Smooth muscle cell (in vitro differentiated cells): ENCODE data around the gene ZNHIT2. TPM values are rescaled to one million over a fixed set of nuclear protein-coding genes. Genes with fewer than 3 reads are reported as not detected.

Source experiments
- DNase-seq: peaks from one replicate; lab custom pipeline; 2025; ENCODE audit not compliant: unreplicated experiment; lab: John Stamatoyannopoulos, UW
- H2AFZ ChIP-seq: fragments of 200-600 bp; sonication (generic); 2 replicates; pipeline ENCODE4 v1.6.0; 2016; ENCODE audit warnings: antibody characterized with exemption, low read depth, mild to moderate bottlenecking
- H3F3A ChIP-seq: fragments of 200-600 bp; sonication (generic); 2 replicates; pipeline ENCODE4 v1.6.0; 2017; ENCODE audit warnings: antibody characterized with exemption, low read depth
- H3K27ac ChIP-seq: fragments of 200-600 bp; sonication (generic); 2 replicates; pipeline ENCODE4 v1.5.1; 2016; ENCODE audit warnings: low read depth, mild to moderate bottlenecking
- H3K27me3 ChIP-seq: fragments of 200-600 bp; sonication (generic); 2 replicates; pipeline ENCODE4 v1.6.1; 2016; ENCODE audit warnings: low read depth, mild to moderate bottlenecking
- H3K36me3 ChIP-seq: fragments of 200-600 bp; sonication (generic); 2 replicates; pipeline ENCODE4 v1.5.1; 2016; ENCODE audit warnings: low read depth
- H3K4me1 ChIP-seq: fragments of 200-600 bp; sonication (generic); 2 replicates; pipeline ENCODE4 v1.5.1; 2016; ENCODE audit warnings: low read depth
- H3K4me2 ChIP-seq: fragments of 200-600 bp; sonication (generic); 2 replicates; pipeline ENCODE4 v1.6.0; 2016; ENCODE audit warnings: mild to moderate bottlenecking
- H3K4me3 ChIP-seq: fragments of 200-600 bp; sonication (generic); 2 replicates; pipeline ENCODE4 v1.5.1; 2016; ENCODE audit warnings: mild to moderate bottlenecking
- H3K79me2 ChIP-seq: fragments of 200-600 bp; sonication (generic); 2 replicates; pipeline ENCODE4 v1.6.0; 2016; ENCODE audit warnings: low read depth, mild to moderate bottlenecking
- H3K9ac ChIP-seq: fragments of 200-600 bp; sonication (generic); 2 replicates; pipeline ENCODE4 v1.6.0; 2016; ENCODE audit warnings: low read depth
- H3K9me3 ChIP-seq: fragments of 200-600 bp; sonication (generic); replicated peaks from 2 replicates; pipeline ENCODE4 v1.5.1; 2016; ENCODE audit warnings: low read depth
- H4K20me1 ChIP-seq: fragments of 200-600 bp; sonication (generic); 2 replicates; pipeline ENCODE4 v1.6.0; 2016; ENCODE audit warnings: low read depth
- WGBS: methylation state at CpG from one replicate; pipeline ENCODE4 v1.1.7; 2016; ENCODE audit warnings: low lambda C conversion rate; 5-methylcytosine and 5-hydroxymethylcytosine counted together
- polyA plus RNA-seq: library from polyadenylated mRNA; unstranded; fragments of >200 nt; fragmentation: Nextera tagmentation; extraction: Ambion mirVana; gene quantifications from 2 replicates; pipeline ENCODE4 v1.2.1, GENCODE V29; 2016
- total RNA-seq: library from RNA; depleted of rRNA; stranded (reverse); fragments of >200 nt; gene quantifications from 2 replicates; pipeline ENCODE4 v1.2.3, GENCODE V29; 2014
- TF ChIP-seq, protein P1 (sequence below): fragments of 200-600 bp; sonication (generic); IDR thresholded peaks from 2 replicates; pipeline ENCODE4 v1.5.1; 2017; ENCODE audit warnings: borderline replicate concordance, mild to moderate bottlenecking, antibody characterized with exemption; ENCODE audit not compliant: insufficient read depth, poor library complexity, severe bottlenecking

The ZNHIT2 gene
- total and polyA plus RNA-seq, 2 experiments from 2014 or later = 9.1 to 14.5 TPM

DNA sequence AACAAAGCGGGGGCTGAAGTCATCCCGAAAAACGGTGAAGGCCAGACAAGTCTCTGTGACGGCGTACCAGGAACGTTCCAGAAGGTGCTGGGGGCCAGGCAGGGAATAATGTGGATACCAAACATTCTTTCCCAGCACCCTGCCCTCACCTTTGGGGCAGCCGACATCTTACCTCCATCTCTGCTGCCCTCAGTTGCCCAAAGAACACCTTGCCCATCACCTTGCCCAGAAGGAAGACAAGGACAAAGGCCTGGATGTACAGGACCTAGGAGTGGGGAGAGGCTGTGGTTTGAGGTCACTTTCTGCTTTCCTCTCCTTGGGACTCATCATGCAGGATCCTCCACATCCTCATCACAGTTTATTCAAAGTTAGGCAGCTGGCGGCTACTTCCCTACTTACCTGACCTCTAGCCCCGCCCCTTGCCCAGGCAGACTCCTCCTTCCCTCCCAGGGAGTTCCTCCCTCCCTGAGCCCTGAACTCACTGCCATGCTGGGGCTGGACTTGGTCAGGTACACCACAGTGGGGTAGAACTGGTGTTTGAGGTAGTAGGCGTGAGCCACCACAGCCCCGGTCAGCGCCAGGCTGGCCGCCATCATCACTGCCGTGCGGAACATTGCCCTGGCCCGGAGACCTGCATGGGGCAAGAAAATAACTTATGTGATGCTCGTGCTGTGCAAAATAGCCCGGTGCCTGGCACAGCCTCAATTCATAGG lies 15.6 kb upstream of the ZNHIT2 start:
- Histone ChIP-seq H3K4me3 (peak overlapping the region; percentile 65), H2AFZ (no peak overlapping the region), H3F3A (peaks cover 8% of the 10 kb centered on the region), H3K27me3 (no peaks in the 10 kb centered on the region), H4K20me1 (peaks cover 30% of the 10 kb centered on the region), H3K4me1 (peaks cover 5% of the 10 kb centered on the region), H3K9ac (peak overlapping the region; percentile 93), H3K36me3 (no peaks in the 10 kb centered on the region), H3K79me2 (peaks cover 18% of the 10 kb centered on the region), H3K9me3 (no peaks in the 10 kb centered on the region), H3K4me2 (peak overlapping the region; percentile 83), H3K27ac (peak overlapping the region; percentile 93)
- TF ChIP-seq, protein P1, sequence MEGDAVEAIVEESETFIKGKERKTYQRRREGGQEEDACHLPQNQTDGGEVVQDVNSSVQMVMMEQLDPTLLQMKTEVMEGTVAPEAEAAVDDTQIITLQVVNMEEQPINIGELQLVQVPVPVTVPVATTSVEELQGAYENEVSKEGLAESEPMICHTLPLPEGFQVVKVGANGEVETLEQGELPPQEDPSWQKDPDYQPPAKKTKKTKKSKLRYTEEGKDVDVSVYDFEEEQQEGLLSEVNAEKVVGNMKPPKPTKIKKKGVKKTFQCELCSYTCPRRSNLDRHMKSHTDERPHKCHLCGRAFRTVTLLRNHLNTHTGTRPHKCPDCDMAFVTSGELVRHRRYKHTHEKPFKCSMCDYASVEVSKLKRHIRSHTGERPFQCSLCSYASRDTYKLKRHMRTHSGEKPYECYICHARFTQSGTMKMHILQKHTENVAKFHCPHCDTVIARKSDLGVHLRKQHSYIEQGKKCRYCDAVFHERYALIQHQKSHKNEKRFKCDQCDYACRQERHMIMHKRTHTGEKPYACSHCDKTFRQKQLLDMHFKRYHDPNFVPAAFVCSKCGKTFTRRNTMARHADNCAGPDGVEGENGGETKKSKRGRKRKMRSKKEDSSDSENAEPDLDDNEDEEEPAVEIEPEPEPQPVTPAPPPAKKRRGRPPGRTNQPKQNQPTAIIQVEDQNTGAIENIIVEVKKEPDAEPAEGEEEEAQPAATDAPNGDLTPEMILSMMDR = no peak
- 55% methylated on average over 18 of the region's 18 CpGs for WGBS
- DNase-seq = no peak

GRCh38 chr11:65132238-65132987 lies 14.9 kb upstream of the ZNHIT2 start:
- H3K27ac ChIP-seq = no peak overlapping the region
- TF ChIP-seq, protein P1 = no peak
- DNase-seq = no peak
- H2AFZ ChIP-seq = no peak overlapping the region
- 95% methylated on average over 10 of the region's 10 CpGs for WGBS
- peak overlapping the region; percentile 83 for H3K4me2 ChIP-seq
- H3K9ac ChIP-seq = no peak overlapping the region
- H3K4me1 ChIP-seq = peaks cover 5% of the 10 kb centered on the region
- no peaks in the 10 kb centered on the region for H3K27me3 ChIP-seq
- H4K20me1 ChIP-seq = peaks cover 30% of the 10 kb centered on the region
- no peaks in the 10 kb centered on the region for H3K9me3 ChIP-seq
- H3F3A ChIP-seq = peaks cover 9% of the 10 kb centered on the region
- H3K36me3 ChIP-seq = no peaks in the 10 kb centered on the region
- no peak overlapping the region for H3K4me3 ChIP-seq
- peaks cover 18% of the 10 kb centered on the region for H3K79me2 ChIP-seq

GRCh38 chr11:65131895-65132237 lies 14.4 kb upstream of the ZNHIT2 start:
- TF ChIP-seq, protein P1 = no peak
- peaks cover 14% of the 10 kb centered on the region for H3F3A ChIP-seq
- no peak overlapping the region for H3K4me2 ChIP-seq
- H3K9ac ChIP-seq = no peak overlapping the region
- WGBS = 91% methylated on average over 6 of the region's 6 CpGs
- H3K36me3 ChIP-seq = no peaks in the 10 kb centered on the region
- no peak for DNase-seq
- H3K4me1 ChIP-seq = peaks cover 5% of the 10 kb centered on the region
- H3K9me3 ChIP-seq = no peaks in the 10 kb centered on the region
- no peak overlapping the region for H3K27ac ChIP-seq
- no peak overlapping the region for H3K4me3 ChIP-seq
- no peak overlapping the region for H2AFZ ChIP-seq
- H4K20me1 ChIP-seq = peaks cover 30% of the 10 kb centered on the region
- no peaks in the 10 kb centered on the region for H3K27me3 ChIP-seq
- H3K79me2 ChIP-seq = peaks cover 18% of the 10 kb centered on the region
